ENCODE results near the gene RTN1.

The RTN1 gene

GRCh38 chr14:59777006-59777579 is 93.5 kb downstream of the RTN1 start:
- no peak for DNase-seq (ENCODE audit: low read depth)
- no peak for TF ChIP-seq CTCF (IDR thresholded peaks at IDR 0.05; ENCODE audit: insufficient read depth, low read depth, low read length, missing control alignments)
- H3K4me3 ChIP-seq (ENCODE audit: low read length): no peak overlapping the region

- TF ChIP-seq CTCF (IDR thresholded peaks at IDR 0.05; ENCODE audit: insufficient read depth, low read depth, low read length, missing control alignments): no peak
- no peak for DNase-seq (ENCODE audit: low read depth)
- no peak overlapping the region for H3K4me3 ChIP-seq (ENCODE audit: low read length)
These were observed 94.1 kb downstream of the RTN1 start for GRCh38 chr14:59776468-59776867.

GRCh38 chr14:59772233-59772632 is 98.3 kb downstream of the RTN1 start:
- DNase-seq (ENCODE audit: low read depth): no peak
- H3K4me3 ChIP-seq (ENCODE audit: low read length): no peak overlapping the region
- TF ChIP-seq CTCF (IDR thresholded peaks at IDR 0.05; ENCODE audit: insufficient read depth, low read depth, low read length, missing control alignments): no peak

- no peak overlapping the region for H3K4me3 ChIP-seq (ENCODE audit: low read length)
- TF ChIP-seq CTCF (IDR thresholded peaks at IDR 0.05; ENCODE audit: insufficient read depth, low read depth, low read length, missing control alignments): no peak
- peak; percentile 9 for DNase-seq (ENCODE audit: low read depth)
These were observed 99.0 kb downstream of the RTN1 start for GRCh38 chr14:59771577-59771976.

GRCh38 chr14:59769586-59769985 is 101.0 kb downstream of the RTN1 start:
- TF ChIP-seq CTCF (IDR thresholded peaks at IDR 0.05; ENCODE audit: insufficient read depth, low read depth, low read length, missing control alignments): no peak
- H3K4me3 ChIP-seq (ENCODE audit: low read length): no peak overlapping the region
- peak; percentile 20 for DNase-seq (ENCODE audit: low read depth)

GRCh38 chr14:59768855-59769375 is 101.7 kb downstream of the RTN1 start:
- no peak for TF ChIP-seq CTCF (IDR thresholded peaks at IDR 0.05; ENCODE audit: insufficient read depth, low read depth, low read length, missing control alignments)
- H3K4me3 ChIP-seq (ENCODE audit: low read length): no peak overlapping the region
- no peak for DNase-seq (ENCODE audit: low read depth)

- DNase-seq (ENCODE audit: low read depth): no peak
- no peak for TF ChIP-seq CTCF (IDR thresholded peaks at IDR 0.05; ENCODE audit: insufficient read depth, low read depth, low read length, missing control alignments)
These were observed 108.7 kb downstream of the RTN1 start for GRCh38 chr14:59761851-59762250.

More at GRCh38 chr14:59761851-59762250, 108.7 kb downstream of the RTN1 start:
- no peak overlapping the region for H3K4me3 ChIP-seq (ENCODE audit: low read length)

Data from epithelial cell of esophagus (primary cell).